PC-3 (cell line): ENCODE data around the gene LCE6A.

ENCODE experiments used
- CTCF ChIP-seq: fragments of 300-600 bp; sonication (generic); conservative IDR thresholded peaks from 2 replicates; pipeline ENCODE4 v1.5.1; 2017; ENCODE audit warnings: antibody characterized with exemption, low read depth, mild to moderate bottlenecking, low read length
- EZH2 ChIP-seq: fragments of 300-600 bp; sonication (generic); IDR thresholded peaks from one replicate; pipeline ENCODE4 v1.6.1; 2017; ENCODE audit warnings: antibody characterized with exemption, mild to moderate bottlenecking, low read length; ENCODE audit not compliant: unreplicated experiment
- EZH2phosphoT487 ChIP-seq: fragments of 300-600 bp; sonication (generic); IDR thresholded peaks from 2 replicates; pipeline ENCODE4 v1.6.1; 2018; ENCODE audit warnings: mild to moderate bottlenecking, antibody characterized with exemption, low read length, borderline replicate concordance

DNA sequence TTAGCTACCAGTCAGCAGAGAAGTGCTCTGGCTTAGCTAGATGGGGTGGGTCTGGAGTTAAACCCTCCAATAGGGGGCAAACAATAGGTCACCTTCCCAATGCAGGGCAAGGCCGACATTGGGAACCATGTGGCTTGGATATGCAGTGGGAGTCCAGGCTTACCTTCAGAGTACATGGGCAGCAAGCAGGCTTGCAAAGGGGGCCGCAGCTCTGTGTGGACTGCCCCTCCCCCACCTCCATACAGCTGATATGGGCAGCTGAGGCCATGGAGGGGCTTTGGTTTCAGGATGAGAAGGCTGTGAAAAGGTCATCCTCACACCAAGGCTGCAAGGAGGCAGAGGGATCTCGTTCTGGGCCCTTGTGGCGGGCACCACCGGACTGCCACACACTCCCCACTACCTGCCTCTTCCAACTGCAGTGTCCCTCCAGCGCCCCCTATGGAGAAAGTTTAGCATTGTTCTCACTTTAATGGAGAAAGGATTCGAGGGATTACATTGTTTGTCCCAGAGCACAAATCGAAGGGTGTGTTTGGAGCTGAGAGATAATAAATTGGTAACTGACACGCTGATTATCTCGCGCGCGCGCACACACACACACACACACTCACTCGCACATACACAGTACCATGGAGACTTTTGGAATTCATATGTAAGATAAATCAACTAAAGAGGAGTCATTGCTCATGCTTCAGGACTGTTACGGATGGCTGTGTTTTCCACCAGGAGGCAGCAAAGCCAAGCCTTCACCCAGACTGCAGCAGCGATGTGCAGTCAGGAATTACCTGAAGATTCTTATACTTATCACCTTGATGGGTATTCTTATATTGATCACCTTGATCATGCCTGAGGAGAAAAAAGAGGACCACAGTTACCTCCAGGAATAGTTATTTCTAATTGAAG is 28.4 kb downstream of the LCE6A start:
- TF ChIP-seq EZH2phosphoT487 (no peak), CTCF (peak; percentile 94), EZH2 (no peak)
